HUDEP-2 (cell line): ENCODE measurements around the gene DDIT4L.
"Not testable (repeated sequence)": the region's sequence is repeated elsewhere in the genome, so short reads cannot be mapped to it uniquely, and the experiment has no call there.

Experiments
- DNase-seq, 76 experiments: peaks; one replicate each; lab custom pipeline; 2025; ENCODE audit not compliant: unreplicated experiment in 76 of 76; lab: John Stamatoyannopoulos, UW

Gene DDIT4L, protein sequence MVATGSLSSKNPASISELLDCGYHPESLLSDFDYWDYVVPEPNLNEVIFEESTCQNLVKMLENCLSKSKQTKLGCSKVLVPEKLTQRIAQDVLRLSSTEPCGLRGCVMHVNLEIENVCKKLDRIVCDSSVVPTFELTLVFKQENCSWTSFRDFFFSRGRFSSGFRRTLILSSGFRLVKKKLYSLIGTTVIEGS

DNA sequence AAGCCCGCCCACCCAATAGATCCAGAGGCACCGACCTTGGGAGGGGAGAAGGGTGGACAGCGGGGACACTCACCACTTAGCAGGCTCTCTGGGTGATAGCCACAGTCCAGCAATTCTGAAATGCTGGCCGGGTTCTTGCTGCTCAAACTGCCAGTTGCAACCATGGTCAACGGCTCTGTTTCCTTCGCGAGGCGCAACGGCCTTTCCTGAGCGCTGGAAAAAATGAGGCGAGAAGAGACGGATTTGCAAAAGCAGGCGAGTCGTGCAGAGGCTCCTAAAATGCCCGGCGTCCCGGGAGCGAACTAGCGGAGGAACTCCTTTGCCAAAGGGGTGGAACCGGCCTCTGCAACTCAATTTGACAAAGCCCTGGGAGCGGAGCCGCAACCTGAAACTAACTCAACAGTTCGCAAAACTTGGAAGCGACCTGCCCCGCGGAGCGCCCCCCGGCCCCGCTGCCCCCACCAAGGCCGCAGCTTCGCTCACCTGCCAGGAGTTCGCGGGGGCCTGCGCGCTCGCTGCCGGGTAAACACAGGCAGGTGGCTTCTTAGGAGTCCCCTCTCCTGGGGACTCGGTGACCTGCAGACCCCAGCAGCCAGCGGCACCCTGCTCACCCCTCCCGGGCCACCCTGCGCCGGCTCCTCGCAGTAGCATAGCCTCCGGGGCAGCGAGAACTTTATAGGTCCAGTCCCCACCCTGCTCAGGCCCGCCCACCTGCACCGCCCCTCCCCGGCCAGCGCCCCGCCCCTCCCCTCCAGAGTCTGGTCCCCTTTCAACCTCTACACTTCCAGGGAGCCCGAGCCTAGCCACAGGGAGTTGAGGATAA is at the start of gene DDIT4L:
Gene DDIT4L, minus strand, starts transcription at position 649 of the 823 bp plus-strand sequence. Its CDS starts 485 bp downstream, at position 164.
- DNase-seq, result peak in 1 of 76 experiments; percentile 4

DNA sequence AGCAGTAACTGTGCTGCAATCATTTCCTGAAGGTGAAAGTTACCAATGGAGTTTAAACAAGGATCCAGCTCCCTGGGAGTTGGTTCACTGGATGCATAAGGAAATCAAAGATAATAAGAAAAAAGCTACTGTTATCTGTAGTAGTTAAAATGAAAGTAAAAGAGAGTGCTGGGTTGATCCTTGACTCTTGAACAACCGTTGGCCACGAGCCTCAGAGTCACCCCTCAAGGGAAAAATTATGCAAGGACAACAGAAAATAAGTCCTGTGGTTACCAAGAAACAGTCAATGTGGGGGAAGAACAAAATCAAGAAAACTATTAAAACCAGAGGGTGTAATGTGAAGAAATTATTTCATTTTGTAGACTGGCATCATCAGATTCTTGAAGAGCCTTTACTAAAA is 49.7 kb upstream of the DDIT4L start:
- DNase-seq, result no peak

DNA sequence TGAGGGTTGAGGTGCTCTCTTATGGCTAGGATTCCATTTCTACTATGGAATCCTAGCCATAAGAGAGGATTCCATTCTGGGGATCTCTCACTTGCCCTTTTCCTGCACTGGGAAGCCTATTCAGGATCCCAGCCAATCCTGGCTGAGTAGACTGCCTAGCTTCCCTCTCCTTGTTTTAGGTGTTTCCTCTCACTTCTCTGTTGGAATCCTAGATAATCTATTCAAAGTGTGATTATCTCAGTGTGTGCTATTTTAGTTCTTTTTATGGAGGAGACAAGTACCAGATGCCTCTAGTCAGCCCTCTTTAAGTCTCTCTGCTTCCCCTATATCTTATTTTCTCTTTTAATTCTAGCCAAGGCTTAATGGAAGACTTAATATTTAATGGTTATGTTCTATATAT is 34.5 kb upstream of the DDIT4L start:
- DNase-seq, result no peak

DNA sequence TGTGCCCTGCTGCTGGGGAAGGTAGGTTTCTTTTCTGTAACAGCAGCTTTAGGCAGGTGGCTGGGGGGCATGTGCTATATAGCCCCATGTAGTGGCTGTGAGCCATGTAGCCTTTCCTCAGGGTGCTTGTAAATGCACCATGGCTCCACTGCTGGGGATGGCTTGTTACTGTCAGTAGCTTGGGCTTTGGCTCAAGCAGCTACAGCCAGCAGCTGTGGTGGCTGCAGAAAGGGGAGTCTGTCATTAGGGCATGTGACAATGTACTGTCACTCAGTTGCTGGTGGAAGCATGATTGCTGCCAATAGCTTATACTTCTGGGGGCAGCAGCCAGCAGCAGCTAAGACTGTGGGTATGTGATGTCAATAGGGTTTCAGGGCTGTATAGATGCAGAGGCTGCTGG is 33.9 kb upstream of the DDIT4L start:
- no peak for DNase-seq

DNA sequence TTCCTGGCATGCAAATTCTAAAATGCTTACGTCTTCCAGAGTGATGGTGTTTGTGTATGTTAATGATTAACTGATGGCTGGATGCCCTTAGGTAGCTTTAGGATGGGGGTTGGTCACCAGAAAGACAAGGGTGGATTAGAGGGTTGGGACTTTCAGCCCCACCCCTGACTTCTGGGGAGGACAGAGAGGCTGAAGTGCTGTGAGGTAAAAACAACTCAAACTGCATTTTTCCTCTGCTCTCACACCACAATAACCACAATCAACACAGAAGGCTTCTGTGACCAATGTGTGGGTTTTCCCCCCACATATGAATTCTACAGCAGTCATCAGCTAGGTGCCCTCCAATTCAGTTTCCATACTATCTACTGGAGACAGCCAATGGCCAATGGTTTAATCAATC is 18.7 kb upstream of the DDIT4L start:
- no peak for DNase-seq

DNA sequence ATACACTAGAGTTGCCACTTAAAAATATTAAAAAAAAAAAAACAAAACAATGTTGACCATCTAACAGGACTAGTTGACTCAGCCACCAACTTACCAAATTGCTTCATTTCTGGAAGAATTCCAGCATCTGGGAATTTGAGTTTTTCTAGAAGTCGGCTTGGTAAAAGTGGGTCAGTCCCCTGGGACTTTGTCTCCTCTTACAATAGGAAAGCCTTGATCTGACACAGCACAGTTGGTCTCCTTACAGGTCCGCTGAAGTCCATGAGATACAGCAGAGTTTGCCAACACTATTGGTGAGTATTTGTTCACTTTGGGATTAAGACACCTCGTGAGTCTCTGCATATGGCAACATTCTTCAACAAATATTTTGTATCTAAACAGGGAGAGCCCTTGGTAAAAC is 18.2 kb upstream of the DDIT4L start:
- no peak for DNase-seq

DNA sequence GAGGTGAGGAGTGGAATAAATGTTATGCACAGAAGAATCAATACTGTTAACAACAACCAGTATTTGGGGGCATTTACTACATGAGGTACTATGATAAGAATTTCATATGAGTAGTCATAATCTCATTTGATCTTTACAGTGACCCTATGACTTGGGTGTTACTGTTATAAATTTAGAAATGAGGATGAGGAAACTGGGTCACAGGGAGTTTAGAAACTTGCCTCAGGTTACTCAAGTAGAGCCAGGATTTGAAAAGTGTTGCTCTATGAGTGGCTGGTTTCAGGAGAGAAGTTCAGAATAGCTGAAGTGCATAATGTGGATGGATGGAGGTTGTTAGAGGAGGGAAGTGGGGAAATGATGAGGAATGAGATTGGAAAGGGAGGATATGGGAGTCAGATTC is 16.6 kb upstream of the DDIT4L start:
- DNase-seq, result no peak

DNA sequence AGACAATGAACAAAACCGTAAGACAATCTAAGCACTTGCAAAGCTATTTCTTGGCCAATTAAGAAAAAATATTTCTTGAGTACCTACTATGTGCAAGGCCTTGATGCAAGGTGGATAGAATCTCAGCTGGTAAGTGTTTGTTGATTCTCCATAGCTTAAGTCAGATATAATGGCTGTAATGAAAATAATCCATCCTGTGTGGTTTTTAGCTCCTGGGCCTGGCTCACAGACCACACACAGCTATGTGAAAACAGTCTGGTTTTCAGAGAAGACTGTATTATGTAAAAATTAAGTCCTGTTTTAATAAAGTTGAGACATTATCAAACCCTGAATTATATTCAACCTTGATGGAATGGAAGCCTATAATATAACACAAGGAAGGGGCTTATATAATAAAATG is 7.8 kb upstream of the DDIT4L start:
- no peak for DNase-seq

DNA sequence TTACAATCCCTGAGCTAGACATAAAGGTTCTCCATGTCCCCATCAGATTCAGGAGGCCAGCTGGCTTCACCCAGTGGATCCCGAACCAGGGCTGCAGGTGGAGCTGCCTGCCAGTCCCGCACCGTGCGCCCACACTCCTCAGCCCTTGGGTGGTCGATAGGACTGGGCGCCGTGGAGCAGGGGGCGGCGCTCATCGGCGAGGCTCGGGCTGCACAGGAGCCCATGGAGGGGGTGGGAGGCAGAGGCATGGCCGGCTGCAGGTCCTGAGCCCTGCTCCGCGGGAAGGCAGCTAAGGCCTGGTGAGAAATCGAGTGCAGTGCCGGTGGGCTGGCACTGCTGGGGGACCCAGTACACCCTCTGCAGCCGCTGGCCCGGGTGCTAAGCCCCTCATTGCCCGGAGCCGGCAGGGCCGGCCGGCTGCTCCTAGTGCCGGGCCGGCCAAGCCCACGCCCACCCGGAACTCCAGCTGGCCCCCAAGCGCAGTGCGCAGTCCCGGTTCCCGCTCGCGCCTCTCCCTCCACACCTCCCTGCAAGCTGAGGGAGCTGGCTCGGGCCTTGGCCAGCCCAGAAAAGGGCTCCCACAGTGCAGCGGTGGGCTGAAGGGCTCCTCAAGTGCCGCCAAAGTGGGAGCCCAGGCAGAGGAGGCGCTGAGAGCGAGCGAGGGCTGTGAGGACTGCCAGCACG is 6.3 kb upstream of the DDIT4L start:
- DNase-seq, result not testable (repeated sequence)

DNA sequence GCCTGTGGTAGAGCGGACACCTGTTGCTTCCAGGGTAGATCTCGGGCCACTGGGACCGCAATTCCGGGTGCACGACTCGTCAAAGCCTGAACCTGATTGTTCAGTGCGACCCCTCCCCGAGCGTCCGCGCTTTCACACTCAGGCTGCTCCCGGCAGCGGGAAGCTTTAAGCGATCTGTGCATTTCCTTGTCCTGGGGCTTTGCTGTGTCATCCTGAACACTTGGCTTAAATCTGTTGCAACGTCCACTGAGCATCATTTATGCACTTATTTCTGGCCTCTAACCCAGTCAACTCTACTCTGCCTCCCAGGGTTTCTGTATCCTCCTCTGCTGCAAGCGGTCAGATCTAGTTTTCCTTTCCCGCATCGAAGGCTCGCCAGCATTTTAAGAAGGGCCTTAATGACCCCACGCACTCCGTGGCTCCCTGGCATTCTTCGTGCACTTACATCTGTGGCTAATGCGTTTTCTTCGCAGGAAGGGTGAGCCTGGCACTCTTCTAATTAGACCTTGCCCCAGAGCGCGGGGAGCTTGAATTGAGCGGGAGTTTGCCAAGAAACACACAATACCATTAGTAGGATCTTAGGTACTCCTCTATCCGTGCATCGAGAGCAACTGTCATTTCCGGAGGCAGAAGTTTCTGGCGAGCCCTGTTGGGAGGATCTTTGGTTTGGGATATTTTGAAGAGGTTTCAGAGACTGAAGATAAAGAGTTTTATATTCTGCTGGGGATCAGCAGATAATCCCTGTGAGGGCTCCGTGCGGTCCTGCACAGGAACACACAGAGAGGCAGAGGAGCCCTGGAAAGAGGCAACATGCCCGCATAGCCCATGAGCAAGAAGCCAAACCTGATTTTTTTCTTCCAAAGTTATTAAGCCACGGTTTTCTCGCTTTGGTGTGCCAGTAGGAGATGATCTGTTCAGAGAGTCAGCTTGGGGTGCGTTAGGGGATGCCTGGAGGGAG is 654 bp upstream of the DDIT4L start:
- DNase-seq, result no peak

DNA sequence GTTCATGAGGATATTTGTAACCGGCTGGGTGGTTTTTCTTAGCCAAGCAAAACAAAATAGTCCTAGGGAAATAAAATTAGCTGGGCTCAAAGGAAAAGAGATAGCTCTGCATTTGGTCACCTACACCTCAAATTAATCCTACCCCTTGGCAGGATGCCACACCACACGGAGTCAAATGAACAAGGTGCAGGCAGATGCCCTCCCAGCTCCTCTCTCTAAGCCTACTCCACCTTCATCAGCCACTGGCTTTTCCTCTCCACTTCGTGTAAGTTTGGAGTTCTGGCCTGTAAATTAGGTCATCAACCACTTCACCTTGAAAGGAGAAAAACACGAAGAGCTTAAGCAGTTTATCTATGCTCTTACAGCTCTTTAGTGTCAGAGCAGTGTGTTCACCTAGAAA is 1.4 kb downstream of the DDIT4L start:
- DNase-seq, result peak in 1 of 76 experiments; percentile 1

DNA sequence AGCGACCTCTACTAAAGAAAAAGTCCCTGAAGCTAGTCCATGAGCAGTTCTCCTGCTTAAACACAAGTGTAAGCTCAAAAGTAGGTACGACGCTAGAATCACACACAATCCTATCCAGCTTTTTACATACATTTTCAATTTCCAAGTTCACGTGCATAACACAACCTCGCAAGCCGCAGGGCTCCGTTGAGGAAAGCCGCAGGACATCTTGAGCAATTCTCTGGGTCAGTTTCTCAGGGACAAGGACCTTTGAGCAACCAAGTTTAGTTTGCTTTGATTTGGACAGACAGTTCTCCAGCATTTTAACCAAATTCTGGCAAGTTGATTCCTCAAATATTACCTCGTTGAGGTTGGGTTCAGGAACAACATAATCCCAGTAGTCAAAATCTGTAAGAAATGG is 2.5 kb downstream of the DDIT4L start:
- DNase-seq, result no peak

DNA sequence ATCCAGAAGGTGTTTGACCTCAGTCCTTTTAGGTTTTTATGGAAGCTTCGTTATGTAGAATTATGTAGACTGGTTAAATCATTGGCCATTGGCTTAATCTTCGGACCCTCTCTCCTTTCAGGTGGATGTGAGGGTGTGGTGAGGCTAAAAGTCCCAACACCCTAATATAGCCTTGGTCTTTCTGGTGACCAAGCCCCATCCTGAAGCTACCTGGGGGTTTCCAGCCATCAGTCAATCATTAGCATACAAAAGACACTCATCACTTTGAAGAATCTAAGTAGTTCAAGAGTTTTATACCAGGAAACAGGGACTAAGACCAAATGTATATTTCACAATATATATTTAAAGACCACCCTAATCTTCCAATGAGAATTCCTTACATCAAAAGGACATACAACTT is 5.5 kb downstream of the DDIT4L start:
- DNase-seq, result no peak

DNA sequence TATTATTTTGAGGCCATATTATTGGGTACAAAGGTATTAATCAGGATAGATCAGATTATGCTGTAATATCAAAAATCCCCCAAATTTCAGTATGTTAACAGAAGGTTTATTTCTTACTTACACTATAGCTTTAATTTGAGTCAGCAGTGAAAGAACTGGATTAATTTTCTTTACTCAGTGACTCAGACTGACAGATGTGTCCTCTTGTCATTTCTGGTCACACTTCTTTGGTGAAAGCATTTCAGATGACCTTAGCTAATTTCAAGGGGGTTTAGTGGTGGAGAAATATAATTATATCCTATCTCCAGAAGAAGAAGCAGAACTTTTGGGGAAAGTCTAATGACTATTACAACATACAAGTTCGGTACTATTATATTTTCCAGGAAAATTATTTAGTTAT is 12.4 kb downstream of the DDIT4L start:
- no peak for DNase-seq

DNA sequence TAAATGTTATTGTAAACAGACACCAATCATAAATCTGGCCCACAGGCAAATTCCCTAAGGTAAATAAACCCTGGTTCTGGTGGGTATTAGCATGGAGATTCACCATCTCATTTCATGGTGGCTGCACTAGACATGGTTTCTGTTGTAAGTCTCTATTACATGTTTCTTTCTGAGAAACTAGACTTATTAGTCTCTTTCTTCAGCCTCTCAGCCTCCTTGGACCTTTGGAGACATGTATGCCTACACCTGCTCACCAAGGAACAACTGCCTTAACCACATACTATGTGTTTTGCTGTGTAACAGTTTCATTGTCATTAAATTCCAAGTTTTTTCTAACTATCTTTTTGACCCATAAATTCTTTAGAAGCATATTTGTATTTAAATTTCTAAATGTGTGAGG is 13.1 kb downstream of the DDIT4L start:
- no peak for DNase-seq

DNA sequence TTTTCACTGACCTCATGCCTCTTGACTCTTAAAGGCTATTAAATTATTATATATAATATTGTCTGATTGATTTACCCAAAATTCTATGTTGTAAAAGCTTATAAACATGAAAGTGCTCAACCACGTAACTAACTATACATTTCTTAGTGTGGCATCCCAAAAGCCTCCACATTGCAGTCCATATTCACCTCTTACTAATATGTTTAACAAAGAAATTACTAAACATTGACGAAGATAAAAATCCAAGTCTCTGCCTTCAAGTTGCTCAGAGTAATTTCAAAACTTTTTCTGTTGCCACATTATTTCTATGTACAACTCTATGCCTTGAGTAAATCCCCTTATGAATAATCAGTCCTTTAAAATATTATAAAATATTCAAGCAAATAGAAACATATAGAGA is 14.4 kb downstream of the DDIT4L start:
- no peak for DNase-seq

DNA sequence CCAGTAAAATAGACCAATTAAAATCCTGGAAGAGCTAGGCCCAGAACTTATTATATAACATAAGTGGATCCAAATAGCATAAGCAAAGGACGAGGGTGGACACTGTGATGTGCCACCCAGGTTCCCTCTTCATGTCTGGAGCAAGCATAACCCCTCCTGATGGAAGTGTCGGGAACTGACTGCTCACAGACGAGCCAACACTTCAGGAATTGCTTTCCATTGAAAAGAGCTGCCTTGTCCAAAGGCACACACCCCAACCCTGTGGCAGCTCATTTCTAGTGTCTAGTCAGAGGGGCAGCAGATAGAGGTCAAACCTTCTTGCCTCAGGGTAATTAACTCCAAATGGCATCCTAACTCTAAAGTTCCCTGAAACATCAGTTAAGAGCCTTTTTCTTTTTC is 15.3 kb downstream of the DDIT4L start:
- no peak for DNase-seq

DNA sequence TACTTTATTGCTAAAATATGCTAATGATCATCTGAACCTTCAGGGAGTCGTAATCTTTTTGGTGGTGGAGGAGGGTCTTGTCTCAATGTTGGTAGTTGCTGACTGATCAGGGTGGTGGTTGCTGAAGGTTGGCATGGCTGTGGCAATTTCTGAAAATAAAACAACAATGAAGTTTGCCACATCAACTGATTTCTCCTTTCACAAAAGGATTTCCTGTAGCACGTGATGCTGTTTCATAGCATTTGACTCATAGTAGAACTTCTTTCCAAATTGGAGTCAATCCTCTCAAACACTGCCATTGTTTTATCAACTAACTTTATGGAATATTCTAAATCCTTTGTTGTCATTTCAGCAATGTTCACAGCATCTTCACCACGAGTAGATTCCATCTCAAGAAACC is 19.3 kb downstream of the DDIT4L start:
- DNase-seq, result no peak

DNA sequence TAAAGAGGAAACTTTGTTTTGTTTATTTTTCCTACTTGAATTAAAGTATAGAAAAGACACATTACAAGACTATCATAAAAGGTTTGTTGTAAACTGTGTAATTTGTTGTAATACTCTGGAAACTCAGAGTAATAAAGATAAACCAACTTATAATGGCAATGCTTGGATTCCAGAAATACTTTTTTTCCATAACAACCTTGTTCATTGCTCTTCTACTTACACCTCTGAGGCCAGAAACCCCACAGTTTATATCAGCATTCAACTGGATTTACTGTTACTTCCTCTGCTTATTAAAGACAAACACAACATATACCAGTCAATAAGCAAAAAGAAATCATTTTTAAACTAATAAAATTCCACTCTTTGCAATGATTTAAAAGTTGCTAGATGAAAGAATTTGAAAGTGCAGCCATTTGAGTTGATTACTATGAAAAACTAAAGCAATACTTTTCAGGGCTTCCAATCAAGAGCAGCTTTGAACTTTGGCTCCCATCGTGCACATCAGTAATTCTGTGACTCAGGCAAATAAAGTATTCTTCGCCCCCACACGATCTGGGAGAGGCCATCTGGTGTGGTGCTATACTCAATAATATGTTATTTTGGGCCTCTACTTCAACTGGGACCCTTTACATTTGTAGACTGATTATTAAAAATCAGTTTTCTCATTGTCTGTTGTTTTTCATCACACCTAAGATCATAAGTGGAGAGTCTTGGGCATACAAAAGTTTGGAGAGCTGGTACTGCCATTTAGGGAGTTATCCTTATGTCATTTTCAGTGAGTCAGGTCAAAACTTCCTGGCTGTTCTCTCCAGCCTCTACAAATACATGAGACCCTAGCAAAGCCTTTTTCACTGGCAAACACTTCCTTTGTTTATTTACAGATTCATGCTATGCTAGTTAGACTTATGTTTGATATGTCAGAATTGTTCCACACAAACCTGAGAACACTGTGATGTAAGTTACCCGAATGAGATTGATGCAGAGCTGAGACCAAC is 20.5 kb downstream of the DDIT4L start:
- DNase-seq, result no peak

DNA sequence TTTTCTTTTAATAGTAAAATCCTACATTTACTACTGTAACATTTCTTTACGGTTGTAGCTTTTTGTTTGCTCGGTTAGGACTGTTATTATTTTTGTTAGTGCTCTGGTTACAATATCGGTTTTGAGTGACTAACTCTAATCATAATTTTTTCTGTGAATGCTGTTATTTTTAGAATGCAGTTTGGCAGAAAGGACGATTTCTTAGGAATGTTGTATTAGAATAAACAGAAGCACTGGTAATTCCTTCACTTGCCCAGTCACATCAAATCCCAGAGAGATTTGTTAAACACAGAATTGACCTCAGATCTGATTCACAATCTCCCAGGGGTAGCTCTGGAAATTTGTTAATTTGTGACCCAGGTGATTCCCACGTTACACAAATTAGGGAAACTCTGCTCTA is 21.7 kb downstream of the DDIT4L start:
- DNase-seq, result no peak
